Measurements from ENCODE around the gene CDC25C. TPM values are rescaled to one million over a fixed set of nuclear protein-coding genes. Genes with fewer than 3 reads are reported as not detected.

CDC25C gene
- total RNA-seq, 2 experiments from 2014 or later = 12.2 to 14.6 TPM

DNA sequence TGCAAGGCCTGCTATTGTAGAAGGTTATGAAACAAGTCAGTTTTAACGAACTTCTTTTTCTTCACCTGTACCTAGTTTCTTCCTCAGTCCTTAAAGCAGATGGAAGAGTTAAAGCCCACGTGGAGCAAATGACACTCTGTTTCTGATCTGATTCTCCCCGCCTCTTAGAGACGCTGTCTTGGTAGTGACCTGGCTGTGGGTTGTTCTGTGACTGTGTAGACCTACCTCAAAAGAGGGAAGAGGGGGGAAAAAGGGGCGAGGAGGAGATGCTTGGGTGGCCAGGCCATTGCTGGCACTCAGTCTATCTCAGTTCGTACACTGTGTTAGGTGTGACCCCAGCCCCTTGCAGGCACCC, 57.8 kb downstream of the CDC25C start:
- intact Hi-C loops (cut with micrococcal nuclease) = no loop called here
- no peak for ATAC-seq
- no peak for DNase-seq
- Mint-ChIP-seq H3K27me3 (peaks cover 24% of the 10 kb centered on the region), H3K4me1 (ENCODE audit: low read depth) (peaks cover 9% of the 10 kb centered on the region), H3K27ac (no peak overlapping the region), H3K9me3 (no peaks in the 10 kb centered on the region), H3K36me3 (ENCODE audit: low read depth) (no peaks in the 10 kb centered on the region), H3K4me3 (peak overlapping the region; percentile 26)
- CTCF ChIA-PET = no interaction called here
- POLR2A ChIA-PET = no interaction called here
- no peak for TF ChIP-seq CTCF (IDR thresholded peaks at IDR 0.05)

DNA sequence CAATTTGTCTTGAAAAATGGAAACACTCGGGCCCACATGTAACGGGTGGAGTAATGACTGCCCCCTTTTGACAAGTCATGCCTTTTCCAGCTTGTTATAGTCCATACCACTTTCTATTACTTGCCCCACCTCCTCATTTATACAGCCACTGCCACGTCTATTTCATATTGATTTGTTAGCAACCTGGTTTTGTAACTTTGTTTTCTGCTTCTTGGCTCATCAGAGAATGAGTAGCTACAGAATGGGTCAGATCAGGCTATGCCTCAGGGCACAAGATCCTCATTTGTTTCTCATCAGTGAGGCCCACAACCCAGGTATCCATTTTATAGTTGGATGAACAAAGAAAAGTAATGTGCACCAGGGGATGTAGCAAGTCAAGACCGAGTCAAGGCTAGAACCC, 58.9 kb downstream of the CDC25C start:
- POLR2A ChIA-PET = no interaction called here
- CTCF ChIA-PET = no interaction called here
- Mint-ChIP-seq H3K9me3 (no peaks in the 10 kb centered on the region), H3K36me3 (ENCODE audit: low read depth) (no peaks in the 10 kb centered on the region), H3K4me3 (no peak overlapping the region), H3K27me3 (peaks cover 27% of the 10 kb centered on the region), H3K4me1 (ENCODE audit: low read depth) (peaks cover 9% of the 10 kb centered on the region), H3K27ac (no peak overlapping the region)
- DNase-seq = no peak
- no peak for TF ChIP-seq CTCF (IDR thresholded peaks at IDR 0.05)
- ATAC-seq = no peak
- intact Hi-C loops (cut with micrococcal nuclease) = no loop called here

GRCh38 chr5:138271281-138271680, 60.3 kb downstream of the CDC25C start:
- intact Hi-C loops (cut with micrococcal nuclease) = no loop called here

GRCh38 chr5:138264183-138264582, 67.4 kb downstream of the CDC25C start:
- DNase-seq = no peak
- TF ChIP-seq CTCF (IDR thresholded peaks at IDR 0.05) = no peak
- intact Hi-C loops (cut with micrococcal nuclease) = no loop called here
- no peak overlapping the region for H3K27ac Mint-ChIP-seq
- no peaks in the 10 kb centered on the region for H3K9me3 Mint-ChIP-seq
- ATAC-seq = no peak
- peaks cover 11% of the 10 kb centered on the region for H3K27me3 Mint-ChIP-seq
- H3K36me3 Mint-ChIP-seq (ENCODE audit: low read depth) = no peaks in the 10 kb centered on the region
- CTCF ChIA-PET = interaction anchor here (1.1 to 1.6 kb wide), 3 partner anchors 11 to 88 kb away, joined by 3 to 5 read pairs (median 3); partner anchors contain the start of genes GFRA3 and KDM3B
- peaks cover 3% of the 10 kb centered on the region for H3K4me1 Mint-ChIP-seq (ENCODE audit: low read depth)
- POLR2A ChIA-PET = interaction anchor here (0.6 kb wide), 1 partner anchor 27 kb away, joined by 4 read pairs; no protein-coding TSS in a partner anchor
- no peak overlapping the region for H3K4me3 Mint-ChIP-seq

More at GRCh38 chr5:138271281-138271680, 60.3 kb downstream of the CDC25C start:
- Mint-ChIP-seq H3K27me3 (peaks cover 25% of the 10 kb centered on the region), H3K9me3 (no peaks in the 10 kb centered on the region), H3K27ac (no peak overlapping the region), H3K4me3 (no peak overlapping the region), H3K4me1 (ENCODE audit: low read depth) (peaks cover 9% of the 10 kb centered on the region), H3K36me3 (ENCODE audit: low read depth) (no peaks in the 10 kb centered on the region)
- ChIA-PET CTCF (no interaction called here), POLR2A (no interaction called here)
- no peak for ATAC-seq
- DNase-seq = no peak
- no peak for TF ChIP-seq CTCF (IDR thresholded peaks at IDR 0.05)

GRCh38 chr5:138263581-138263980, 68.0 kb downstream of the CDC25C start:
- H3K27ac Mint-ChIP-seq = no peak overlapping the region
- no peak for TF ChIP-seq CTCF (IDR thresholded peaks at IDR 0.05)
- no peak overlapping the region for H3K4me3 Mint-ChIP-seq
- ATAC-seq = peak; percentile 49
- H3K9me3 Mint-ChIP-seq = no peaks in the 10 kb centered on the region
- intact Hi-C loops (cut with micrococcal nuclease) = no loop called here
- H3K27me3 Mint-ChIP-seq = peaks cover 11% of the 10 kb centered on the region
- H3K36me3 Mint-ChIP-seq (ENCODE audit: low read depth) = no peaks in the 10 kb centered on the region
- H3K4me1 Mint-ChIP-seq (ENCODE audit: low read depth) = peaks cover 3% of the 10 kb centered on the region
- ChIA-PET CTCF (interaction anchor here (1.1 to 1.6 kb wide), 2 partner anchors 12 to 89 kb away, joined by 3 to 5 read pairs; partner anchors contain the start of gene KDM3B), POLR2A (interaction anchor here (0.7 kb wide), 1 partner anchor 15 kb away, joined by 4 read pairs; no protein-coding TSS in a partner anchor)
- DNase-seq = no peak
